GM13977 (cell line): ENCODE results near the gene ITGB2.

Source experiments
- DNase-seq: peaks from one replicate; pipeline ENCODE4 v3.0.0; 2012; ENCODE audit warnings: low spot score
- CTCF ChIP-seq: IDR thresholded peaks from 2 replicates; pipeline ENCODE4 v1.5.1; 2012; ENCODE audit warnings: mild to moderate bottlenecking, control low read depth; ENCODE audit not compliant: insufficient read depth; ENCODE audit errors: extremely low read depth, missing control alignments
- in situ Hi-C: fragments of 300-500 bp; cut with MboI; formaldehyde crosslinking; loops from one replicate; pipeline ENCODE4 v1.12.0; 2022; ENCODE audit warnings: low sequenced_read_pairs, low pct_unique_long_range_greater_than_20kb, mixed read lengths, inconsistent platforms; ENCODE audit not compliant: unreplicated experiment

ITGB2 gene

GRCh38 chr21:44925378-44925755, 4.7 kb upstream of the ITGB2 start:
- TF ChIP-seq CTCF: no peak
- in situ Hi-C loops: loop anchor here (10.0 to 25.0 kb wide), 2 partner anchors 131 to 413 kb away; no protein-coding TSS in a partner anchor
- no peak for DNase-seq

- DNase-seq: no peak
- no peak for TF ChIP-seq CTCF
These were observed 4.1 kb upstream of the ITGB2 start for GRCh38 chr21:44924606-44925377.

GRCh38 chr21:44923480-44924084, 2.9 kb upstream of the ITGB2 start:
- in situ Hi-C loops: loop anchor here (10.0 kb wide), 1 partner anchor 129 kb away; no protein-coding TSS in a partner anchor

More at GRCh38 chr21:44924606-44925377, 4.1 kb upstream of the ITGB2 start:
- in situ Hi-C loops: loop anchor here (10.0 to 25.0 kb wide), 2 partner anchors 130 to 412 kb away; no protein-coding TSS in a partner anchor

GRCh38 chr21:44921928-44922327, 1.2 kb upstream of the ITGB2 start:
- TF ChIP-seq CTCF: no peak
- DNase-seq: no peak
- in situ Hi-C loops: loop anchor here (10.0 kb wide), 1 partner anchor 127 kb away; no protein-coding TSS in a partner anchor

More at GRCh38 chr21:44923480-44924084, 2.9 kb upstream of the ITGB2 start:
- TF ChIP-seq CTCF: no peak
- DNase-seq: no peak

- DNase-seq: no peak
- TF ChIP-seq CTCF: peak; percentile 3
- in situ Hi-C loops: loop anchor here (10.0 kb wide), 1 partner anchor 125 kb away; no protein-coding TSS in a partner anchor
These were observed 596 bp downstream of the ITGB2 start for GRCh38 chr21:44919913-44920693.

- no peak for DNase-seq
- in situ Hi-C loops: no loop called here
- no peak for TF ChIP-seq CTCF
These were observed 1.4 kb downstream of the ITGB2 start for GRCh38 chr21:44919111-44919912.
